Measurements from ENCODE around the gene ITGBL1.

- TF ChIP-seq EZH2 (optimal IDR thresholded peaks at IDR 0.05; ENCODE audit: low read depth, low read length) = no peak
- no peak for TF ChIP-seq CTCF (IDR thresholded peaks at IDR 0.05; ENCODE audit: low read length)
- no peak for TF ChIP-seq EZH2phosphoT487 (IDR thresholded peaks at IDR 0.05; ENCODE audit: low read length)
These were observed 74.7 kb downstream of the ITGBL1 start for GRCh38 chr13:101527130-101527529.

Measured in MM.1S (cell line).